ENCODE measurements around the gene MYRF.

GRCh38 chr11:61785837-61786402 is 33.5 kb downstream of the MYRF start:
- TF ChIP-seq CTCF (IDR thresholded peaks at IDR 0.05) (no peak), POLR2A (IDR thresholded peaks at IDR 0.05) (no peak)
